GM19351 (cell line): ENCODE data around the gene SESN3.
"Not testable (repeated sequence)": the region's sequence is repeated elsewhere in the genome, so short reads cannot be mapped to it uniquely, and the experiment has no call there.

ENCODE experiments used
- ATAC-seq: cut with Tn5 transposase; IDR thresholded peaks from one replicate; pipeline ENCODE4 v1.9.1; 2021; ENCODE audit warnings: mild to moderate bottlenecking, moderate library complexity; ENCODE audit not compliant: unreplicated experiment

SESN3 gene

DNA sequence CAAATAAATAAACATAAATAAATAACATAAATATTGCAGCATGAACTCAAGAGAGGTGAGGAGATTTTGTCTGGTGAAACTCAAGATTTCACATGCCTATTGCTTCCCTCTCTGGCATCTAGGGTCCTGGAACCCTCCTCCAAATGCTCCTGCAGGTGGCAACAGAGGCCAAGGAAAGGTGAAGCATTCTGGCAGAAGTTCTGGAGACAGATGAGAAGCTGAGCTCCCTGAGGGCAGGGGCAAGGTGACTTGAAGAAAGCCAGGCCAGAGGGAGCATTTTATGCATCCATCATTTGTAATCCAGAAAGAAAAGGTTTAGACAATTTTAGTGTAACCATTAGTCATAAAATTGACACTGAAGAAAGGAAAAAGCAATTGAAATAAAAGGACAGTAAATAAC lies 76.5 kb downstream of the SESN3 start:
- no peak for ATAC-seq

DNA sequence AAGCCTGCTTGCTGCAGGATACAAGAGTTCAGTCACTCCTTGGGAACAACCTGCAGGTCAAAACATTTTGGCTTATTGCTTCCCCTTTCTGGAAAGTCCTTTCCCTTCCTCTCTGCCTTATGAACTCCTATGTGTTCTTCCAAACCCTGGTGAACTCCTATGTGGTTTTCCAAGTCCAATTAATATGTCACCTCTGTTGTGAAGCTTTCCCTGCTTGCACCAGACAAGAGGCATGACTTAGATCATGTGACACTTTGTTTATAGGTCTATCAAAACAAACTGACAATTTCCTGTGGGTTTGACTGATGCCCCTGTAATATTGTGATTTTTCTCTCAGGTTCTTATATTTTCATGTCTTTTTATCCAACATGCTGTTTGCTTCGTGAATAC lies 77.2 kb downstream of the SESN3 start:
- ATAC-seq: no peak

DNA sequence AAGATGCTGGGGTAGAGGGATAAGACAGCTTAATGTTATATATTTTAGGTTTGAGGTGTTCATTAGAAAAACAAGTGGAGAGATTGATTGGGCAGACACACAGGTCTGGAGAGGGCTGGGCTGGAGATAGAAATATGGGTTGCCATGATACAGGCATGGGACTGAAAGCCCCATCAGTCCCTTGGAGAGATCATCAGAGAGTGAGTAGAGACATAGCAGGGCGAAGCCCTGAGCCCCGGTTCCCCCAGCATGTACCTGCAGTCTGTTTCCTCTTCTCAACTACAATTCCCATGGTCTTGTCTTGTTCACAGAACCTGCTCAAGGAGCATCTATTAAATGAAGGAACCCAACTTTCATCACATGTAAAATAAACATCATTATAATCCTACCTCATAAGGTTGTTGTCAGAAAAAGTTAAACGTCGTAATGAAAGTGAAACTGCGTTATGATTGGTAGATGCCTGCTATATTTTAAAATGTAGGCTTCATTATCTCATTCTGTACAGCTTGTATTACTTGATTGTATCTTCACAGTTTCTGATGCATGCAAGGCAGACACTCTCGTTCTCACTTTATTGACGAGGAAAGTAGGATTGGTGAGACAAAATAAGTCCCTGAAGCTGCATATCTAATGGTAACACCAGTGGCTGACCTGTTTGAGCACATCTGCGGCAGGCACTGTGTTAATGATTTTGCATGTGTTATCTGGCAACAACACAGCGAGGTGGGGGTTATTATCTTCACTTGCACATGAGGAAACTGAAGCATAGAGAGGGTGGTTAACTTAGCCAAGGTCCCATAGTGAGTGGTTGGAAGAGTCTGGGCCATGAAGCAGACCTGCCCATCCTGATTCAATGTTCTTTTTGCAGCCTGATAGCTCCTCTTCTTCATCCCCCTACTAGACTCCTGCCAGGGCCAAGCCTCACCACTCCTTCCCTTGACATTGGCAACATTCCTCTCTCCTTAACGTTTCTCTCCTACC lies 77.8 kb downstream of the SESN3 start:
- no peak for ATAC-seq

- peak; percentile 81 for ATAC-seq
Measured at GRCh38 chr11:95150956-95151684, 79.9 kb downstream of the SESN3 start.

DNA sequence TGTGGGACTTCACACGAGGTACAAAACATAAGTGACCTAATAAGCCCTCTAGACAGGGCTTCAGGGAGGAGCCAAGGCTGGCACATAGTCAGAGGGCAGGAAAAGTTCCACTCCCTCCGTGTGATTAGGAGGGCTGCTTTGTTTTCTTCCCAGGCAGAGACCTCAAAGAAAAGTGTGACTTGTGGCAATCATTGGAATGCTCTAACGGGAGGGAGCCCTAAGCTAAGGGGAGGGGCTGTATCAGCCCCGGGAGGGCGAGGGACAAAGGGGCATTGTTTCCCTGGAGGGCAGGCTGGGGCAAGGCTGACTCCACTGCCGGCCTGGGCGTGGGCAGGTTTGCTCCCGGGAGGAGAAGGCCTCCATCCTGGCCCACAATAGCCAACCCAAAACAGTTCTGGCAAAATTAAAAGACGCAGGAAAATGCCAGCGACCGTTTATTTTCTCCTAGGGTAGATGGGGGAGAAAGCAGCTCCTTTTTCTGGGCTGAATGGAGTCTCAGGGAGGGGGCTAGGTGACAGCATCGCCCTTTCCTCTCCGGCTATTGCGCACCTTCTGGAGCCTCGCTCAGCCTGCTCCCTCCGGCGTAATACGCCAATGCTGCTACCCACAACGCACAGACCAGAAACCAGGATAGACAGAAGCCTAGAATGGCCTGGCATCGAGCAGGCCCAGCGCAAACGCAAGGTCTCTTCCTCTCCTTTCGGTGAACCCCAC lies 81.2 kb downstream of the SESN3 start:
- ATAC-seq: no peak

DNA sequence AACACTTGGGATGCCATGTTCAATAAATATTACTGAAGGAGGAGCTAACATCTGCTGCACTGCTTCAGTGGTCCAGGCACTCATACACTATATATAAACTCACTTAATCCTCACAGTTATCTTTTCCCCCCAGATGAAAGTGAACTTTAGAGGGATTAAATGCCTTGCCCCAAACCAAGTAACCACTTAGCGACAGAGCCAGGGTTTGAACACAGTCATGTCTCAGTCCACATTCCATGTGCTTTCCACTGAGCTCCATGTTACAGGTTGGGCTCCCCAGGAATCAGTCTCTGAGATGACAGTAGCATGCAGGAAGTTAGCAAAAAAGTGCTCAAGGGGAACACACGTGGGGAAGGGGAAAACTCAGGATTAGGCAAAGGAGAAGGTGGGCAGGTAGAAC lies 82.1 kb downstream of the SESN3 start:
- no peak for ATAC-seq

DNA sequence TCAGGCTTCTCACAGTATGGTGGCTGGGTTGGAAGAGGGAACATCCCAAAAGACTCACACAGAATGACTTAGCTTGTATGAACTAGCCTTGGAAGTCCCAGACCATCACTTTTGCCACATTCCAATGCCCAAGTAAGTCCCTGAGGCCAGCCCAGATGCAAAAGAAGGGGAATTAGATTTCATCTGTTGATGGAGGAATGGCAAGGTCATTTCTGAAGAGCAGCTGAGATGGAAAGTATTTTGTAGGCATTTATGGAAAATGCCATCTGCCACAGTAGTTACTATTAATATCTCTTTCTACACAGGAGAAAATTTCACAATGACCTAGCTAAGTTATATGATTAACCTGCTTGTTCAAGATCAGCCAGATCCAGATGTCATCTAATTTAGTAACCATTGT lies 82.6 kb downstream of the SESN3 start:
- no peak for ATAC-seq

GRCh38 chr11:95147364-95147905 lies 83.6 kb downstream of the SESN3 start:
- no peak for ATAC-seq

GRCh38 chr11:95145430-95146060 lies 85.5 kb downstream of the SESN3 start:
- ATAC-seq: no peak

GRCh38 chr11:95144313-95145235 lies 86.4 kb downstream of the SESN3 start:
- no peak for ATAC-seq

DNA sequence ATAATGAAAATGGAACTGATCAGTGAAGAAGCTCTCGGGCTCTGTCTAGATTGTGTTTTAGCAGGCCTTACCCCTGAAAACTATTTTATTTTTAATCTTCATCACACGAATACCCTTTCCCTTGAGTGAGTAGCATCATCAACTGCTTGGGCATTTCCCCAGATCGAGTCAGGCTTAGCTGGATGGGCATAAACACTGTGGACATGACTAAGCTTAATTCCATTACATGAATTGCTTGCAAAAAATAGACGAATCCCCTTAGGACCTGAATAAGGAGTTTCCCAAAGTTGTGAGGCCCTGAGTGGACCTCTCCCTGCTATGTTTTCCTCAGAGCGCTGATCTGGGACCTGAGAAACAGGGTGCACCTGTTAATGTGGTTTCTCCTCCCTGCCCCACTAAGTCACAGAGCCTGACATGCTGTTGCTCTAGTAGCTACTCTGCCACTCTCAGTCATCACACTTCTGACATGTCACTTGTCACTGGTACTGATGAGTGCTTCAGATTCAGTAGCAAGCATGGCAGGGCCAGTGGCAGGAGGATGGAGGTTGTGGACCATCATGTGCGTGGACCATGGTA lies 87.8 kb downstream of the SESN3 start:
- no peak for ATAC-seq

- ATAC-seq: no peak
Measured at GRCh38 chr11:95142431-95142830, 88.6 kb downstream of the SESN3 start.

DNA sequence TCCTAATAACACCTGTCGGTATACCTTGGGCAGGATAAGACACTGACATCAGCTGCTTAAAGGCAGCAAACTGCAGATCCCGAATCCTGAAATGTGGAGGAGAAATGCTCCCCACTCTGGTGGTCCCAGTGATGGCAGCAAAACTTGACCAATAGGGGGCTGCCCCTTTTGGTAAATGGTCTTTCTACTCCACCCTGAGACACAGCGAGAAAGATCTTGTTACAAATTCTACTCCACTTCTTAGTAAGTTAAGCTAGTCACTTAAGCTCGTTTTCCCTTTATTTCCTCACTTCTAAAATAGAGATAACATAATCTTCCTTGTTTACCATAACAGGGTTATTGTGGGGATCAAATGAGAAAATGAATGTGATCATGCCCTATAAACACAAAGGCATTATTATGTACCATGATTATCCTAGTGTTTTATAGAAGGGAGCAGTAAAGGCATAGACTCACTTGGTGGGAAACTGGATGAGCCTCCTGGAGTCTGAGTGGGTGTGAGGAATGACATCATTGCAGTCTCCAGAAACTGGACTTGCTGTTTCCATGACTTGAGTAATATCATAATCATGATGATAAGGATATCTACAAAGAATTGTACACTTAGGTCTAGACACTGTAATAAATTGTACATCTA lies 90.5 kb downstream of the SESN3 start:
- ATAC-seq: no peak

DNA sequence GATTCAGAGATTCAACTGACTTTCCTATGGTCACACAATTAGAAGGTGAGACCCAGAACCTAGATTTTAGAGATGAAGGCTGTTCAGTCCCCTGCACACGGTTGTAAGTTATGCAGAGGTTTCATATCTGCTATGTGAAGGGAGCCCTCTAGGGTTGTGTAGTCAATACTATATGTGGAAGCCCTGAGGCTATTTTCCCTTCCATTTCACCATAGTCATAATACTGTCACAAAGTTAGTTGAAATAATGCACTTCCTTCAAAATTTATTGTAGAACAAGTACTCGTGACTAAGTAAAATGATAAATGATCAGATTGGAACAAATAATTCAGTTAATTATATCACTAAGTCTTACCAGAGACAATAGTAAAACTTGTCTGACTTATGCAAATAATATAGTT lies 92.6 kb downstream of the SESN3 start:
- peak; percentile 98 for ATAC-seq

DNA sequence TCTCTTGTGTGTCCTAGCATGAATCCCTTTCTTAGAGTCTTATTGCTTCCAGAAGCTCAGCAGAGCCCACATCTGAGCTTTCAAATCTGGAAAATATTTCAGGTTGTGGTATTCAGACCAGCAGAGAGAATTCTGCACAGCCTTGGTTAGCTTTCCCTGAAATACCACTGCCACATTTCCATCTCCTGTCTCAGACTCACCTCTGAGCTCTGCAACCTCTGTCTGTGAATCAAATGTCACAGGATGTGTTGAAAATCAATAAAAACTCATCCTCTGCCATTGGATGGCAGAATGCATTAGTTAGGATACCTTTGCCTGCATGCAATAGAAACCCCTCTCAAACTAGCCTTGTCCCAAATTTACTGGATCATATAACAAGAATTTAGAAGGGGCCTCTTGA lies 93.7 kb downstream of the SESN3 start:
- ATAC-seq: no peak

- ATAC-seq: not testable (repeated sequence)
Measured at GRCh38 chr11:95136747-95137146, 94.3 kb downstream of the SESN3 start.

DNA sequence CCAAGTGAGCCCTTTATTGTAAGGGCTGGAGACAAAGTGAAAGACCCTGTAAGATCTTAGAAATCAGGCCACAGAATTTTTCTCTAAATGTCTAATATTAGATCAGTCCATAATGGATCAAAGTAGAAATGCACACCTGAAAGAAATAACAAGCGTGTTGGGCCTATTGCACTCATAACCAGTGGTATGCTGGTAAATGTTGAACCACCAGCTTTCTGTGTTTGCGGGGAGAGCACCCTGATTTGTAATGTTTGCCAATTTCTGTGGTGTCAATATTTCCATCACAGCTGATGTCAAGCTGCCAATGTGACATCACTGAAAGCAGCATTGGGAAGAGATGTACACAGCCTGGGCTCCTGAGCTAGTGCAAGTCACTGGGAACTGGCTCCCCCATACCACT lies 95.1 kb downstream of the SESN3 start:
- ATAC-seq: no peak

GRCh38 chr11:95135155-95135554 lies 95.8 kb downstream of the SESN3 start:
- no peak for ATAC-seq

- no peak for ATAC-seq
Measured at GRCh38 chr11:95134491-95134890, 96.5 kb downstream of the SESN3 start.
